ENCODE data around the gene FAM171A1.

- TF ChIP-seq CTCF (CRISPR knock-in tag; IDR thresholded peaks at IDR 0.05) (no peak), NCOR1 (IDR thresholded peaks at IDR 0.05; ENCODE audit: borderline replicate concordance, low read length) (no peak), BCL6 (CRISPR knock-in tag; IDR thresholded peaks at IDR 0.05) (no peak), RBM22 (optimal IDR thresholded peaks at IDR 0.05; ENCODE audit: low read length) (no peak), SUZ12 (IDR thresholded peaks at IDR 0.05; ENCODE audit: low read depth, low read length) (no peak), SRSF9 (IDR thresholded peaks at IDR 0.05; ENCODE audit: borderline replicate concordance, insufficient read depth, low read depth, low read length, poor library complexity, severe bottlenecking) (no peak), FOSL1 (CRISPR knock-in tag; IDR thresholded peaks at IDR 0.05; ENCODE audit: borderline replicate concordance) (no peak), REST (IDR thresholded peaks at IDR 0.05; ENCODE audit: borderline replicate concordance in 1 of 2, low read depth in 1 of 2, low read length in 2 of 2) (no peak), ZSCAN30 (CRISPR knock-in tag; IDR thresholded peaks at IDR 0.05) (no peak), ZBTB8A (CRISPR knock-in tag; IDR thresholded peaks at IDR 0.05; ENCODE audit: borderline replicate concordance, low read depth) (no peak), JUNB (CRISPR knock-in tag; IDR thresholded peaks at IDR 0.05; ENCODE audit: borderline replicate concordance) (no peak), FOXP4 (CRISPR knock-in tag; IDR thresholded peaks at IDR 0.05) (no peak), CHD2 (IDR thresholded peaks at IDR 0.05; ENCODE audit: low read depth, low read length) (no peak)
Measured at GRCh38 chr10:15201589-15202300, 169.3 kb downstream of the FAM171A1 start.
